Natural killer cell (primary cell): Measurements from ENCODE around the gene BHLHE41. TPM values are rescaled to one million over a fixed set of nuclear protein-coding genes. Genes with fewer than 3 reads are reported as not detected.

Experiments
- ATAC-seq, 3 donors: fragments of 150-1000 bp in 2 of 3; fragments of 200-7000 bp in 1 of 3; cut with Tn5 transposase; 1 replicate in 1 of 3; 2 replicates in 2 of 3; pipeline ENCODE4 v1.10.0; 2021; ENCODE audit warnings: mild to moderate bottlenecking in 2 of 3, moderate library complexity in 2 of 3
- DNase-seq, 2 donors: peaks; one replicate each; pipeline versions ENCODE4 v3.0.0 to v3.0.0-alpha.2; 2013 to 2021; ENCODE audit warnings: mixed read lengths in 1 of 2
- H3K27ac ChIP-seq: one replicate; pipeline ENCODE4 v1.5.1; 2013; ENCODE audit warnings: mild to moderate bottlenecking, low read length
- H3K27me3 ChIP-seq: one replicate; pipeline ENCODE4 v1.6.1; 2013; ENCODE audit warnings: low read length; ENCODE audit not compliant: control insufficient read depth, insufficient read depth
- H3K36me3 ChIP-seq: one replicate; pipeline ENCODE4 v1.6.1; 2013; ENCODE audit warnings: low read length; ENCODE audit not compliant: control insufficient read depth, insufficient read depth
- H3K4me1 ChIP-seq: one replicate; pipeline ENCODE4 v1.6.1; 2013; ENCODE audit warnings: low read length; ENCODE audit not compliant: control insufficient read depth, insufficient read depth
- H3K4me3 ChIP-seq: one replicate; pipeline ENCODE4 v1.5.1; 2013; ENCODE audit warnings: low read length
- H3K9me3 ChIP-seq: one replicate; pipeline ENCODE4 v1.6.1; 2013; ENCODE audit warnings: low read length; ENCODE audit not compliant: control insufficient read depth, insufficient read depth
- H3K27ac Mint-ChIP-seq, 2 donors: one replicate each; pipeline ENCODE4 v1.8.0; 2022; ENCODE audit warnings: mild to moderate bottlenecking in 2 of 2, mixed read lengths in 2 of 2, moderate library complexity in 1 of 2
- H3K27me3 Mint-ChIP-seq, 2 donors: one replicate each; pipeline ENCODE4 v1.8.0; 2022; ENCODE audit warnings: low read depth in 2 of 2, mixed read lengths in 2 of 2
- H3K36me3 Mint-ChIP-seq: one replicate; pipeline ENCODE4 v1.8.0; 2022; ENCODE audit warnings: mixed read lengths
- H3K4me1 Mint-ChIP-seq, 2 donors: one replicate each; pipeline ENCODE4 v1.8.0; 2022; ENCODE audit warnings: mixed read lengths in 2 of 2
- H3K4me3 Mint-ChIP-seq: one replicate; pipeline ENCODE4 v1.8.0; 2022; ENCODE audit warnings: mild to moderate bottlenecking, moderate library complexity, mixed read lengths
- H3K9me3 Mint-ChIP-seq, 2 donors: one replicate each; pipeline ENCODE4 v1.8.0; 2022; ENCODE audit warnings: mixed read lengths in 2 of 2
- CTCF ChIP-seq: fragments of 200-600 bp; IDR thresholded peaks from one replicate; pipeline ENCODE4 v1.8.0; 2022; ENCODE audit warnings: antibody characterized with exemption
- WGBS: methylation state at CpG from one replicate; pipeline ENCODE4 v1.1.7; 2013; ENCODE audit warnings: missing lambda C conversion rate; ENCODE audit not compliant: insufficient coverage; 5-methylcytosine and 5-hydroxymethylcytosine counted together
- intact Hi-C: fragments of 100-400 bp; cut with micrococcal nuclease; formaldehyde crosslinking; loops from one replicate; pipeline ENCODE4 v1.14.2; 2022
- total RNA-seq, 4 donors: library from RNA; stranded (reverse); fragments of 120-200 nt in 1 of 4; gene quantifications; one replicate each; pipeline versions ENCODE4 v1.2.3 to v1.2.4, GENCODE V29; 2013 to 2022

The BHLHE41 gene
- total RNA-seq, 3 donors from 2014 or later (not counting 1 experiment from before 2014, with no cell fraction given), result 0.09 to 3.7 TPM; not detected in 1

- Histone ChIP-seq H3K27me3 (no peaks in the 10 kb centered on the region), H3K27ac (no peak overlapping the region), H3K4me3 (no peak overlapping the region), H3K4me1 (no peaks in the 10 kb centered on the region), H3K9me3 (no peaks in the 10 kb centered on the region), H3K36me3 (no peaks in the 10 kb centered on the region)
- no peak for DNase-seq
- no peaks in the 10 kb centered on the region for H3K9me3 Mint-ChIP-seq
- intact Hi-C loops, result no loop called here
- no peak for TF ChIP-seq CTCF
- no peak for ATAC-seq
- H3K4me1 Mint-ChIP-seq, result no peaks in the 10 kb centered on the region
- no peaks in the 10 kb centered on the region for H3K36me3 Mint-ChIP-seq
- H3K27me3 Mint-ChIP-seq, result no peaks in the 10 kb centered on the region
- H3K4me3 Mint-ChIP-seq, result no peak overlapping the region
- 94% methylated on average over 2 of the region's 2 CpGs for WGBS
- no peak overlapping the region for H3K27ac Mint-ChIP-seq
These were observed 46.7 kb downstream of the BHLHE41 start for GRCh38 chr12:26077915-26078702.

Other genes starting within 250 kb of the BHLHE41 start
- 1 to 10 TPM in 2 of 3 donors, under 1 TPM in 1; 0.35 to 1.3 (median 1.2) TPM for gene RASSF8, start 166.4 kb downstream of the BHLHE41 start, total RNA-seq
- under 1 TPM in 1 of 3 donors, not detected in 2; 0.95 TPM for gene SSPN, start 70.5 kb upstream of the BHLHE41 start, total RNA-seq